Left renal pelvis (tissue), 4 donors: ENCODE data around the gene VCL. TPM values are rescaled to one million over a fixed set of nuclear protein-coding genes. Genes with fewer than 3 reads are reported as not detected.
"Not testable (repeated sequence)": the region's sequence is repeated elsewhere in the genome, so short reads cannot be mapped to it uniquely, and the experiment has no call there.

ENCODE experiments used
- DNase-seq, 4 donors: peaks; one replicate each; pipeline ENCODE4 v3.0.0-alpha.2; 2013; ENCODE audit warnings: low read depth in 4 of 4, low spot score in 3 of 4
- polyA plus RNA-seq, 4 donors: library from polyadenylated mRNA; unstranded; fragments of 120-200 nt; gene quantifications; one replicate each; pipeline ENCODE4 v1.2.1, GENCODE V29; 2013; ENCODE audit not compliant: insufficient read length in 4 of 4

Gene VCL
- polyA plus RNA-seq = 100 to 1,000 TPM; 120 to 147 (median 129) TPM

DNA sequence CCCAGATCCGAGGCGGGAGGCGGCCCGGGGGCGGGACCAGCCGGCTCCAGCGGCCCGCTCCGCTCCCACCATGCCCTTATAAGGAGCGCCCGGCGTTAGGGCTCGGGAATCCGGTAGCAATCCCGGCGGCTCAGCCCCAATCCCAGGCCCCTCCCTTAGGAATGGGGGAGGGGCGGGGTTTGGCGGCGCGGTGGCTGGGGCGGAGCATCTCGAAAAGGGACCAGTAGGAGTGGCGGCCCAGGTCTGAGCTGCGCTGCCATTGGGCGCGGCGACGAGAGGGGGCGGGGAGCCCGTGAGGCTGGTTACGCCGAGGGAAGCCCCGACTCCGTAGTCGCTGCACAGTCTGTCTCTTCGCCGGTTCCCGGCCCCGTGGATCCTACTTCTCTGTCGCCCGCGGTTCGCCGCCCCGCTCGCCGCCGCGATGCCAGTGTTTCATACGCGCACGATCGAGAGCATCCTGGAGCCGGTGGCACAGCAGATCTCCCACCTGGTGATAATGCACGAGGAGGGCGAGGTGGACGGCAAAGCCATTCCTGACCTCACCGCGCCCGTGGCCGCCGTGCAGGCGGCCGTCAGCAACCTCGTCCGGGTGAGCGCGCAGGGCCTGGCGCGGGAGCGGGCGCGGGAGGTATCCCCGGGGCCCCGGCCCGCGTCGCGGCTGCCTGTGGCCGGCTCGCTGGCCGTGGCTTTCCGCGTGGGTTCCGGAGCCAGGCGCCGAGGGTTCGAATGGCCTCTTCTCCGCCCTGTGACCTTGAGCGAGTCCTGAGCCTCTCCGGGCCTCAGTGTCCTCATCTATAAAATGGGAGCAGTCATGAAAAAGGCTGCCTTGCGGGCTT, at the start of gene VCL:
TSS of gene VCL (plus strand) at position 330 of the 836 bp plus-strand sequence. CDS start at position 422, 92 bp downstream.
- peak; percentile 89 to 96 (median 95) for DNase-seq

DNA sequence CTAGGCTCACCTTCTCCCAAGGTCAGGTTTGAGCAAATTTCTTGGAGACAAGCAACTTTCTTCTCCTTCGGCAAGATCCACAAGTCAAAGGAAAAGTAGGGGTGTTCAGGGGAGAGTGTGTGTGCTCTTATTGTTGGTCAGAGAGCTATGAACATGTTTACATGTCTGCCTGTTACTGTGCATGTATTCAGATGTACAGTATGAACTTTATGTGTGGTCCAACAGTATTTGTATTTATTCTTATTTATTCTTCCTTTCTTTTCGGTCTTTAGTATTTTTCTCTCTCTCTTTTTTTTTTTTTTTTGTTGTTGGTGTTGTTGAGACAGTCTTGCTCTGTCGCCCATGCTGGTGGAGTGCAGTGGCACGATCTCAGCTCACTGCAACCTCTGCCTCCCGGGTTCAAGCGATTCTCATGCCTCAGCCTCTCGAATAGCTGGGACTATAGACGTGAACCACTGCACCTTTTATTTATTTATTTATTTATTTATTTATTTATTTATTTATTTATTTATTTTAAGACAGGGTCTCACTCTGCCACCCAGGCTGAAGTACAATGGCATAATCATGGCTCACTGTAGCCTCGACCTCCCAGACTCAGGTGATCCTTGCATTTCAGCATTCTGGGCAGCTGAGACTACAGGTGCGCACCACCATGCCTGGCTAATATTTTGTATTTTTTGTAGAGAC, 48.8 kb upstream of the VCL start:
- no peak for DNase-seq

GRCh38 chr10:73950155-73950948, 47.6 kb upstream of the VCL start:
- DNase-seq = no peak

- DNase-seq = no peak
These were observed 44.3 kb upstream of the VCL start for GRCh38 chr10:73953665-73954064.

DNA sequence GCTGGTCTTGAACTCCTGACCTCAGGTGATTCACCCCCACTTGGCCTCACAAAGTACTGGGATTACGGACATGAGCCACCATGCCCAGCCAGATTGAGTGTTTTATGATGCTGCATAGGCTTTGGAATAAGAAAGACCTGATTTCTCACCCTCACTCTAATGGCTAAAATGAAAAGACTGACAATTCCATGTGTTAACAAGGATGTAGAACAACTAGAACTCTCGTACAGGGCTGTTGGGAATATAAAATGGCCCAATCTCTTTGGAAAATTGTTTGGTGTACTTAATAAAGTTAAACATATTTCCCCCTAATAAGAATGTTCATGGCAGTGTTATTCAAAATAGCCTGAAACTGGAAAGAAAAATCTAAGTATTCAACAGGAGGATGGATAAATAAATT, 43.2 kb upstream of the VCL start:
- no peak for DNase-seq

GRCh38 chr10:73955719-73956118, 42.2 kb upstream of the VCL start:
- no peak for DNase-seq

DNA sequence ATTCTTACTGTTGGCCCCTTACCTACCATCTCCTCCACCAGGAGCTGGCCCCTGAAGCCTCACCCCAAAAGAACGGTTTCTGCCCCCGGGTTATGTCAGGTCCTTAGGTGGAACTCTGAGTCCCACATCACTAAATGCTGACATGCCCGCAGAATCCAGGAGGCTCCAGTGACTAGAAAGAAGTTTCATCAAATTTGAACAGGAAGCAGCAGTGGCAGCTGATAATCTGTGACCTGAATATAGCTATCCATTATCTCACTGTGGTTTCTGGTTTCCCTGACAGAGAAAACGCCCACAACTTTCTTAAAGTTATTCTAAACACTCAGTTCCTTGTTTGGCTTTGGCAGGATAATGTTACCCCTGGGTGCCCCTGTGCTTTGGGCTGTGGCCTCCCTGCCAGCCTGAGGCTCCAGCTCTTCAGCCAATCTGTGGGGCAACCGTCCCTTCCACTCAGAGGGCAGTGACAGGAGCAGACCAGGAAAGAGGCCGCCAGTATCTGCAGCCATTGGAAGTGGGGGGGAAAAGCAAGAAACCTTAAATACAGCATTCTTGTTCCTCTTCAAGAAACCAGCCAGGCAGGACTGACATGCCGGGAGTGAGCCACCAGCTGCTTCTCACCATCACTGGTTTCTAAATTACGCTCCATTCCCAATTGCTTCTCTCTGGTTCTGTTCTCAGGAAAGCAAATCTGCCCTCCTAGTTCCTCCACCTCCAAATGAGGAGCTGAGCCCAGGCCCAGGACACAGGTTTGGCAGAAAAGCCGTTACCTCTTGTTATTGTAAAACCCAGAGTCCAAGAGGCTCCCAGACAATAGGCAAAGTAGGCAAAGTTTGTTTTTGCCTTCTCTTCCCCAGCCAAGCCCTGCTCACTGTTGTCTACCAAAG, 41.2 kb upstream of the VCL start:
- DNase-seq = no peak

DNA sequence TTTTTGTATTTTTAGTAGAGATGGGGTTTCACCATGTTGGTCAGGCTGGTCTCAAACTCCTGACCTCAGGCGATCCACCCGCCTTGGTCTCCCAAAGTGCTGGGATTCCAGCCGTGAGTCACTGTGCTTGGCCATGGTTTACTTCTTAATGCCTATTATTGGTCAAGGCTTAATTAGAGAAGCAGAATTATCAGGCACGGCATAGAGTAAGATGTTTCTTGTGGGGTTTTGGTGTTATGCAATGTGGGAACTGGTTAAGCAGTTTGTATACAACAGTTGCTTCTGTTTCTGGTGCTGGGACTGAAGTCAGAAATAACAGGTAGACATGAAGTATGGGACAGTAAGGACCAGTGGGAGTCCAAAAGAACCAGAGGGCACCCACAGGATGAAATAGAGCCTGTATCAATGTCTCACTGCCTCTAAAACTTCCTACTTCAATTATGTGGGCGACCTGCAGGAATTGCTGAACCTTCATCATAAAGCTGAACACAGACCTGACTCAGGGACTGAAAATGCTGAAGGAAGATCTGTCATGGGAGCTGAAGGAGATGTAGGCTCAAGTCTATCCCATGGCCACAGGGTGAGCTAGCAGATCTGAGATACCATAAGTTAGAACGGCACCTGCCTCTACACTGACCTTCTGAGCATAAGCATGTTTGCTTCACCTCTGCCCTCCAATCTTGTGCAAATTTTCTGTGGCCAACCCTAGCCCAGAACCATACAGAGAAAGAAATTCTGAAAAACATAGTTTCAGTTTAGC, 38.3 kb upstream of the VCL start:
- no peak for DNase-seq

DNA sequence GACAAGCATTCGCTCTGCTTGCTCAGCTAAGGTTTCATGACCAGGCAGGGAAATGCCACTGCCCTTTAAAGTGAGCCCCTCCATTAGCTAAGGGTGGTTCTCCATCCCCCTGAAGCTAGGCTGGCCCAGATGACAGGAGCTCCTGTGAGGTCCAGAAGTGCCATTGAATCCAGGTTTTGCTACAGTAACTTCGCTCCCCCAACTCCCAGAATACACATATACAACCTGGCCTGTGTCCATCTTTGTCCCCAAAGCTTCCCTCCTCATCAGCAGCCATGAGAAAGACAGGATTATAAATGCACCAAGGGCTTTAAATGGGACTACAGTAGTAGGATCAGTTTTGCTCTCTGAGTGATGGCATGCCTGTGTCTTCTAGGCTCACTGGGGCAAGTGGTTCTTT, 35.5 kb upstream of the VCL start:
- no peak for DNase-seq

- DNase-seq = not testable (repeated sequence)
These were observed 34.4 kb upstream of the VCL start for GRCh38 chr10:73963533-73963932.

DNA sequence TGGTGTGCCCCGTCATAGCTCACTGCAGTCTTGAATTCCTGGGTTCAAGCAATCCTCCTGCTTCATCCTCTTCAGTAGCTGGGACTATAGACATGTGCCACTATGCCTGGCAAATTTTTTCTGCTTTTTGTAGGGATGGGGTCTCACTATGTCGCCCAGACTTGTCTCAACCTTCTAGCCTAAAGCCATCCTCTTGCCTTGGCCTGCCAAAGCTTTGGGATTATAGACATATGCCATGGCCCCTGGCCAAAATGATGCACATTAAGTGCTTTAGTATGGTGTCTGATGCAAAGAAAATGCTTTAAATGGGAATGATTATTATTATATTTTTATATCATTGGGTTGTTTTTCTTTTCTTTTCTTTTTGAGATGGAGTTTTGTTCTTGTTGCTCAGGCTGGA, 33.2 kb upstream of the VCL start:
- DNase-seq = no peak

GRCh38 chr10:73965267-73965889, 32.5 kb upstream of the VCL start:
- not testable (repeated sequence) for DNase-seq

- peak in 3 of 4 donors; percentile 57 to 74 (median 71) for DNase-seq
These were observed 31.8 kb upstream of the VCL start for GRCh38 chr10:73965890-73966768.

GRCh38 chr10:73967022-73967429, 30.9 kb upstream of the VCL start:
- DNase-seq = no peak

DNA sequence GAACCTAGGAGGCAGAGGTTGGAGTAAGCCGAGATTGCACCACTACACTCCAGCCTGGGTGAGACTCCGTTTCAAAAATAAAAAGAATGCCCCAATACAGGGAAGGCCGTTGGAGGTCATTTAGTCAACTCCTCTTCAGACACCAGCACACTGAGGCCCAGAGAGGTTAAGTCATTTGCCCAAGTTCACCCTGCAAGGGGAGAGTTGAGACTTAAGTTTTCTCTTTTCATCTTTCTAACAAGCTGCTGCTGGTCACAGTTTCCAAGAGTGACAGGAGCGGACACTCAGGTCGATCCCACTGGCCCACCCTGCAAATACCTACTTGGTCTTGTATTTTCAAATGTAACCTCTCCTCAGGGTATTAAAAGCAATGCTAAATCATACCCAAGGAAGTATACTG, 30.4 kb upstream of the VCL start:
- no peak for DNase-seq

DNA sequence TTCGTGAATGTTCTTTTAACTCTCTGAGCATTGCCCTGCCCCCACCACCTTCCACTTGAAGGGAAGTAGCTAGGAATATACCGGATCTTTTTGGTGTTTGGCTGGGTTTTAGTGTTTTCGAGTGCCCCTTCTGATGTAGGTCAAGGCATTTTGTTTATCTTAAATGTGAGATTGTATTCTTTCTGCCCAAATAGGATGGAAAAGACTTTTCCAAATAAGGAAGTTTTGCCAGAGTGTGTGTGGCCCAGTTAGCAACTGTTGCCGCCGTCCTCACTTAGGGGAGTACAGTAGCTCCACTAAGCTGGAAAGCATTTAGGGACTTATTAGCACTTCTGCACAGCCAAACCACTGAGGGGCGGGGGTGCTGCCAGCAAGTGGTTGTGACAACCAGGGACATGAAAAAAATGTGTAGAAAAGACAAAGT, 29.8 kb upstream of the VCL start:
- DNase-seq = no peak

- no peak for DNase-seq
These were observed 28.6 kb upstream of the VCL start for GRCh38 chr10:73969224-73969841.
